HepG2 (cell line): Measurements from ENCODE around the gene RAB36. TPM values are rescaled to one million over a fixed set of nuclear protein-coding genes. Genes with fewer than 3 reads are reported as not detected.

Experiments used
- AKNA ChIP-seq: sonication (generic); formaldehyde crosslinking; IDR thresholded peaks from 2 replicates; pipeline ENCODE4 v1.4.0; 2020; ENCODE audit warnings: missing genetic modification reagents, borderline replicate concordance
- ARID3A ChIP-seq: IDR thresholded peaks from 2 replicates; pipeline ENCODE4 v1.6.1; 2012; ENCODE audit warnings: low read depth, low read length, improper control_type of control experiment
- ATF1 ChIP-seq: IDR thresholded peaks from 2 replicates; pipeline ENCODE4 v1.6.1; 2016; ENCODE audit warnings: mild to moderate bottlenecking, control low read depth
- ATRX ChIP-seq: sonication (generic); formaldehyde crosslinking; IDR thresholded peaks from 2 replicates; pipeline ENCODE4 v1.4.0; 2020; ENCODE audit warnings: missing genetic modification reagents, borderline replicate concordance
- CERS6 ChIP-seq: sonication (generic); formaldehyde crosslinking; IDR thresholded peaks from 2 replicates; pipeline ENCODE4 v1.5.0; 2020; ENCODE audit warnings: missing genetic modification reagents
- DPF2 ChIP-seq: sonication (generic); formaldehyde crosslinking; IDR thresholded peaks from 2 replicates; pipeline ENCODE4 v1.4.0; 2020; ENCODE audit warnings: mild to moderate bottlenecking, low read depth, missing genetic modification reagents, borderline replicate concordance
- KLF6 ChIP-seq: IDR thresholded peaks from 2 replicates; pipeline ENCODE4 v1.8.0; 2016; ENCODE audit warnings: missing biosample characterization, missing genetic modification reagents
- MTERF4 ChIP-seq: sonication (generic); formaldehyde crosslinking; IDR thresholded peaks from 2 replicates; pipeline ENCODE4 v1.8.0; 2023; ENCODE audit warnings: mild to moderate bottlenecking, missing genetic modification reagents
- MYPOP ChIP-seq: sonication (generic); formaldehyde crosslinking; IDR thresholded peaks from 2 replicates; pipeline ENCODE4 v1.8.1; 2023; ENCODE audit warnings: mild to moderate bottlenecking, moderate library complexity, missing genetic modification reagents
- STAG1 ChIP-seq: sonication (generic); formaldehyde crosslinking; IDR thresholded peaks from 2 replicates; pipeline ENCODE4 v1.4.0; 2020; ENCODE audit warnings: missing genetic modification reagents
- SYNCRIP ChIP-seq: fragments of 200-400 bp; formaldehyde crosslinking; IDR thresholded peaks from 2 replicates; pipeline ENCODE4 v1.6.1; 2018; ENCODE audit warnings: mild to moderate bottlenecking, low read depth, low read length; ENCODE audit not compliant: insufficient read depth
- UBTF ChIP-seq: sonication (generic); formaldehyde crosslinking; IDR thresholded peaks from 2 replicates; pipeline ENCODE4 v1.4.0; 2020; ENCODE audit warnings: mild to moderate bottlenecking, missing genetic modification reagents
- ZC3H13 ChIP-seq: sonication (generic); formaldehyde crosslinking; IDR thresholded peaks from 2 replicates; pipeline ENCODE4 v1.8.1; 2023; ENCODE audit warnings: mild to moderate bottlenecking, missing genetic modification reagents, moderate library complexity
- ZFP41 ChIP-seq: sonication (generic); formaldehyde crosslinking; IDR thresholded peaks from 2 replicates; pipeline ENCODE4 v1.4.0; 2020; ENCODE audit warnings: mild to moderate bottlenecking, missing genetic modification reagents, borderline replicate concordance
- ZNF207 ChIP-seq: fragments of 450-650 bp; IDR thresholded peaks from 2 replicates; pipeline ENCODE4 v1.6.1; 2016; ENCODE audit warnings: antibody characterized with exemption, borderline replicate concordance
- ZNF713 ChIP-seq: sonication (generic); formaldehyde crosslinking; IDR thresholded peaks from 2 replicates; pipeline ENCODE4 v1.4.0; 2020; ENCODE audit warnings: mild to moderate bottlenecking, missing genetic modification reagents
- polyA plus RNA-seq, 8 experiments: library from polyadenylated mRNA; depleted of rRNA in 3 of 8; stranded (reverse) in 7 of 8; unstranded in 1 of 8; fragments of >200 nt; fragmentation: Illumina TruSeq in 4 of 8; extraction: Trizol in 4 of 8; gene quantifications; 2 replicates each; pipeline versions ENCODE4 v1.2.1 to v1.2.3, GENCODE V29; 2011 to 2016; ENCODE audit warnings: low read depth in 4 of 8, missing spikeins in 1 of 8, mixed read lengths in 1 of 8; ENCODE audit not compliant: insufficient read depth in 1 of 8
- total RNA-seq, 5 experiments: library from RNA; depleted of rRNA; stranded (reverse); fragments of >200 nt; fragmentation: Illumina TruSeq; extraction: Trizol; gene quantifications; 2 replicates each; pipeline ENCODE4 v1.2.3, GENCODE V29; 2016; ENCODE audit warnings: low read depth in 1 of 5

The RAB36 gene
- total and polyA plus RNA-seq, 2 of the 13 experiments (the other 11 are each of a cell fraction or from before 2014, with no cell fraction given), result 0.24 to 0.86 TPM

GRCh38 chr22:23144932-23145877 lies at the start of gene RAB36 (continued):
- no peak for TF ChIP-seq ARID3A
- no peak for TF ChIP-seq ZFP41
- TF ChIP-seq SYNCRIP, result no peak
- TF ChIP-seq AKNA (CRISPR knock-in tag), result no peak
- TF ChIP-seq ZNF207, result no peak
- TF ChIP-seq ZNF713 (CRISPR knock-in tag), result no peak
- no peak for TF ChIP-seq ZC3H13 (CRISPR knock-in tag)
- TF ChIP-seq UBTF (CRISPR knock-in tag), result no peak
- TF ChIP-seq MTERF4, result no peak
- TF ChIP-seq STAG1 (CRISPR knock-in tag), result no peak
- TF ChIP-seq KLF6 (CRISPR knock-in tag), result no peak
- no peak for TF ChIP-seq MYPOP (CRISPR knock-in tag)
- TF ChIP-seq CERS6 (CRISPR knock-in tag), result no peak
- no peak for TF ChIP-seq DPF2
- TF ChIP-seq ATF1 (CRISPR knock-in tag), result no peak
- no peak for TF ChIP-seq ATRX (CRISPR knock-in tag)
